ENCODE data around the gene KTN1. TPM values are rescaled to one million over a fixed set of nuclear protein-coding genes. Genes with fewer than 3 reads are reported as not detected.

KTN1 gene
- total RNA-seq, 1 experiment from 2014 or later = 125 TPM

- TF ChIP-seq AFF4 (CRISPR knock-in tag; IDR thresholded peaks at IDR 0.05; ENCODE audit: borderline replicate concordance) (no peak), MAX (CRISPR knock-in tag; IDR thresholded peaks at IDR 0.05) (no peak), TEAD1 (CRISPR knock-in tag; IDR thresholded peaks at IDR 0.05) (no peak), ZNF281 (CRISPR knock-in tag; IDR thresholded peaks at IDR 0.05) (no peak), TEAD4 (CRISPR knock-in tag; IDR thresholded peaks at IDR 0.05) (no peak), ZNF425 (CRISPR knock-in tag; conservative IDR thresholded peaks at IDR 0.05) (no peak), TP53 (CRISPR knock-in tag; IDR thresholded peaks at IDR 0.05) (no peak), FOXP4 (CRISPR knock-in tag; IDR thresholded peaks at IDR 0.05) (no peak), NFYB (CRISPR knock-in tag; conservative IDR thresholded peaks at IDR 0.05; ENCODE audit: low read depth) (no peak), SMAD4 (CRISPR knock-in tag; IDR thresholded peaks at IDR 0.05) (no peak), E2F5 (CRISPR knock-in tag; IDR thresholded peaks at IDR 0.05) (no peak), PRRX2 (CRISPR knock-in tag; IDR thresholded peaks at IDR 0.05) (no peak), ZNF512 (CRISPR knock-in tag; IDR thresholded peaks at IDR 0.05; ENCODE audit: borderline replicate concordance) (no peak)
Measured at GRCh38 chr14:55603401-55603953, 23.5 kb downstream of the KTN1 start (continued).
